Osteoblast (primary cell): ENCODE measurements around the gene RTL1. TPM values are rescaled to one million over a fixed set of nuclear protein-coding genes. Genes with fewer than 3 reads are reported as not detected.

ENCODE experiments used
- DNase-seq: peaks from one replicate; pipeline ENCODE4 v3.0.0; 2011; ENCODE audit warnings: low spot score, mixed read lengths; ENCODE audit not compliant: insufficient read length; ENCODE audit errors: missing footprints
- H2AFZ ChIP-seq: 2 replicates; pipeline ENCODE4 v1.6.0; 2011; ENCODE audit warnings: mild to moderate bottlenecking, low read length
- H3K27ac ChIP-seq: 2 replicates; pipeline ENCODE4 v1.5.1; 2011; ENCODE audit warnings: mild to moderate bottlenecking, low read depth, low read length, moderate library complexity
- H3K27me3 ChIP-seq: 2 replicates; pipeline ENCODE4 v1.6.0; 2012; ENCODE audit warnings: mild to moderate bottlenecking, control low read depth, inconsistent platforms, low read length, moderate library complexity; ENCODE audit not compliant: insufficient read depth
- H3K36me3 ChIP-seq: 2 replicates; pipeline ENCODE4 v1.5.1; 2011; ENCODE audit warnings: mild to moderate bottlenecking, low read length, control low read depth, moderate library complexity; ENCODE audit not compliant: insufficient read depth
- H3K4me1 ChIP-seq: 2 replicates; pipeline ENCODE4 v1.5.1; 2011; ENCODE audit warnings: mild to moderate bottlenecking, low read length, control low read depth, moderate library complexity; ENCODE audit not compliant: insufficient read depth
- H3K4me2 ChIP-seq: 2 replicates; pipeline ENCODE4 v1.6.0; 2011; ENCODE audit warnings: mild to moderate bottlenecking, low read length; ENCODE audit not compliant: insufficient read depth
- H3K4me3 ChIP-seq: fragments of 200-600 bp; sonication (generic); 3 replicates; pipeline ENCODE4 v1.5.1; 2012; ENCODE audit warnings: mild to moderate bottlenecking, low read length, inconsistent platforms; ENCODE audit not compliant: insufficient read depth
- H3K79me2 ChIP-seq: 2 replicates; pipeline ENCODE4 v1.6.0; 2012; ENCODE audit warnings: mild to moderate bottlenecking, low read length, control low read depth, inconsistent platforms; ENCODE audit not compliant: insufficient read depth
- H3K9me3 ChIP-seq: 2 replicates; pipeline ENCODE4 v1.5.1; 2011; ENCODE audit warnings: low read depth, low read length, control low read depth
- H4K20me1 ChIP-seq: 2 replicates; pipeline ENCODE4 v1.6.0; 2012; ENCODE audit warnings: mild to moderate bottlenecking, low read length, control low read depth; ENCODE audit not compliant: insufficient read depth
- total RNA-seq: library from RNA; depleted of rRNA; stranded (reverse); fragments of >200 nt; gene quantifications from 2 replicates; pipeline ENCODE4 v1.2.3, GENCODE V29; 2012
- TF ChIP-seq, protein P1 (sequence below): IDR thresholded peaks from 2 replicates; pipeline ENCODE4 v1.5.1; 2011; ENCODE audit warnings: mild to moderate bottlenecking, low read depth, low read length, moderate library complexity; ENCODE audit errors: extremely low read depth

RTL1 gene
- total RNA-seq, 1 donor = not detected

DNA sequence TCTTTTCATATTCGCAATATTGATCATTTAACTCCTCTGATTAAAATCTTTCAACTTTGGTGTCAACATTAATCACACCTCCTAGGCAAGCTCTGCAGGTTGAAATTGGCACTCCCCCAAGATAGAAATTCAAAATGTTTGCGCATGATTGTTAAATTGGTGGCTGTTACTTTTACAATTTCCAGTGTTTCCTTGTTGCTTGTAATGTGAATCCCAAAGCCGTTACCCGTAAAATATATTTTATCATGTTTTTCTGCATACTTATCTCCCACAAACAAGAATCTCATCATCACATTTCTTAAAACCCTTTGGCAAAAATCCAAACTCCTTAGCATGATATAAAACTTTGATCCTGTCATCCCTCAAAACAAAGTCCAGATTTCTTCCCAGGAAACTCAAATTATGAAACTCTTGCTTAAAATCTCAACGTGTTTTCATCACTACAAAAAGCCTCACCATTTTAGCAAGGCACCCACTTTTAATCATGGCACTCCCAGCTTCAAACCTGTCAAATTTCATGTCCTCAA, 14.7 kb downstream of the RTL1 start:
- H3K4me3 ChIP-seq = no peak overlapping the region
- DNase-seq = no peak
- peaks cover 24% of the 10 kb centered on the region for H4K20me1 ChIP-seq
- H3K4me1 ChIP-seq = no peaks in the 10 kb centered on the region
- H3K36me3 ChIP-seq = peaks cover 44% of the 10 kb centered on the region
- no peaks in the 10 kb centered on the region for H3K9me3 ChIP-seq
- H3K4me2 ChIP-seq = no peak overlapping the region
- no peak overlapping the region for H3K27ac ChIP-seq
- no peak overlapping the region for H2AFZ ChIP-seq
- TF ChIP-seq, protein P1, sequence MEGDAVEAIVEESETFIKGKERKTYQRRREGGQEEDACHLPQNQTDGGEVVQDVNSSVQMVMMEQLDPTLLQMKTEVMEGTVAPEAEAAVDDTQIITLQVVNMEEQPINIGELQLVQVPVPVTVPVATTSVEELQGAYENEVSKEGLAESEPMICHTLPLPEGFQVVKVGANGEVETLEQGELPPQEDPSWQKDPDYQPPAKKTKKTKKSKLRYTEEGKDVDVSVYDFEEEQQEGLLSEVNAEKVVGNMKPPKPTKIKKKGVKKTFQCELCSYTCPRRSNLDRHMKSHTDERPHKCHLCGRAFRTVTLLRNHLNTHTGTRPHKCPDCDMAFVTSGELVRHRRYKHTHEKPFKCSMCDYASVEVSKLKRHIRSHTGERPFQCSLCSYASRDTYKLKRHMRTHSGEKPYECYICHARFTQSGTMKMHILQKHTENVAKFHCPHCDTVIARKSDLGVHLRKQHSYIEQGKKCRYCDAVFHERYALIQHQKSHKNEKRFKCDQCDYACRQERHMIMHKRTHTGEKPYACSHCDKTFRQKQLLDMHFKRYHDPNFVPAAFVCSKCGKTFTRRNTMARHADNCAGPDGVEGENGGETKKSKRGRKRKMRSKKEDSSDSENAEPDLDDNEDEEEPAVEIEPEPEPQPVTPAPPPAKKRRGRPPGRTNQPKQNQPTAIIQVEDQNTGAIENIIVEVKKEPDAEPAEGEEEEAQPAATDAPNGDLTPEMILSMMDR = no peak
- peaks cover 53% of the 10 kb centered on the region for H3K79me2 ChIP-seq
- no peaks in the 10 kb centered on the region for H3K27me3 ChIP-seq

DNA sequence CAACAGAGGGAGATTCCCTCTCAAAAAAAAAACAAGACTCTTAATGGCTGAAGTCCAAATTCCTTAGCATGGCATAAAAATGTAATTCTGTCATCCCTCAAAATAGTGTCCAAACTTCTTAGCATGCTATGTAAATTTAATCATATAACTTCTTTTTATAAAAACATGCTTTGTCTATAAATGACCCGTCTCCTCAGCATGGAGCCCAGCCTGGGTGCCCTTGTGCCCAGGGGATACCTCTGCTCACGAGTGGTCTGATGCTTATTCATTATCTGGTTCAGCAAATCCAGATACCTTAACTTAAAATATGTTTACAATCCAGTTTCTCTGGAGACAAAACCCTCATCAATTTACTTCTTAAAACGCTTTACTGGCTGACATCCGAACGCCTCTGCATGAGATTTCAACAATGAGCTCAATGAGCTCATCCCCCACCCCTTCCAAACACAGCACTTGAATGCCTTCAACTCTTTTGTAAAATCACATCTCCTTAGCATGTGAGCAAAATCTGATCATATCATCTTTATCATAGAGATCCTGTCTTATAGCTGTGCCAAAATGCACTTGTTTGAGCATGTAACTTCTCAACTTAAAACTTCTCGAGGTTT, 15.7 kb downstream of the RTL1 start:
- DNase-seq = peak; percentile 58
- H3K79me2 ChIP-seq = peaks cover 60% of the 10 kb centered on the region
- H3K4me1 ChIP-seq = no peaks in the 10 kb centered on the region
- H3K27ac ChIP-seq = no peak overlapping the region
- H3K27me3 ChIP-seq = no peaks in the 10 kb centered on the region
- no peaks in the 10 kb centered on the region for H3K9me3 ChIP-seq
- TF ChIP-seq, protein P1 = no peak
- H4K20me1 ChIP-seq = peaks cover 25% of the 10 kb centered on the region
- H3K4me3 ChIP-seq = no peak overlapping the region
- H2AFZ ChIP-seq = no peak overlapping the region
- no peak overlapping the region for H3K4me2 ChIP-seq
- peaks cover 44% of the 10 kb centered on the region for H3K36me3 ChIP-seq

DNA sequence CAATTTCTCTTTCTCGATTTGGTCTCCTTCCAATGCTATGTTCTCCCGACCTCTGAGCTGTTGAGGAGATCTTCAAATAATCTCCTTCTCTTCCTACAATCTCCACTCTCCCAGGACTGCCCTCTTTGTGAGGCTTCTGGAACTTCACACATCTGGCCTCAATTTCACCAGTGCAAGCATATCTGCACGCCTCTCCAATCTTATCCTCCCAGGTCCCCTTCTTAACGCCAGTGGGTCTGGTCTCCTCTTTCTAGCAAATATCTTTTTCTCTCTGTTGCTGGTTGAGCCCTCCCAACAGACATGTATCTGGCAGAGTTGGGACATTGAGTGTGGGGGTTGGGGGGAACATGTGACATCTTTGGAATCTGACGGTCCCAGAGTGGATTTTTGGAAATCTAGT, 17.9 kb downstream of the RTL1 start:
- H3K27me3 ChIP-seq = no peaks in the 10 kb centered on the region
- peaks cover 51% of the 10 kb centered on the region for H3K36me3 ChIP-seq
- H3K4me1 ChIP-seq = no peaks in the 10 kb centered on the region
- no peak overlapping the region for H3K4me2 ChIP-seq
- peaks cover 66% of the 10 kb centered on the region for H3K79me2 ChIP-seq
- H3K4me3 ChIP-seq = no peak overlapping the region
- no peak overlapping the region for H2AFZ ChIP-seq
- peaks cover 3% of the 10 kb centered on the region for H3K9me3 ChIP-seq
- H3K27ac ChIP-seq = no peak overlapping the region
- peaks cover 33% of the 10 kb centered on the region for H4K20me1 ChIP-seq
- TF ChIP-seq, protein P1 = no peak
- DNase-seq = no peak

DNA sequence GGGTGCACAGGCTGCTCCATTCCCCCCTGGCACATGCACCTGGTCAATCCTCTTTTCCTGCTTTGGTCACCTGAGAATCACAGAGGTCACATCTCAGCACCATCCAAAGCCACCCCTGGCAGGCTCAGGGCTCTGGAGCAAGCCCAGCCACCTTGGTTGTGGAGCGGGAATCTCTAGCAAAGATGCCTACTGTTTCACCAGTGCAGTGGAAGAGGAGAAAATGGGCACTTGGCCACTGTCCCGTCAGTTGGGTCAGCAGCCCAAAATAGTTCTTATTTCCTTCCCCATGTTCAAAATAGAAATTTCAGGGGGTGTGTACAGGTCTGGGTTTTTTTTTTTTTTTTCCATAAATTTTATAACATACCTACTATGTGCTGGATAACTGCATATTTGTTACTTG, 18.3 kb downstream of the RTL1 start:
- peaks cover 49% of the 10 kb centered on the region for H3K36me3 ChIP-seq

More for the DNA sequence above, 18.3 kb downstream of the RTL1 start:
- no peak overlapping the region for H2AFZ ChIP-seq
- TF ChIP-seq, protein P1 = no peak
- no peak overlapping the region for H3K4me3 ChIP-seq
- H4K20me1 ChIP-seq = peaks cover 35% of the 10 kb centered on the region
- no peak overlapping the region for H3K4me2 ChIP-seq
- peaks cover 3% of the 10 kb centered on the region for H3K9me3 ChIP-seq
- DNase-seq = no peak
- H3K27ac ChIP-seq = no peak overlapping the region
- no peaks in the 10 kb centered on the region for H3K27me3 ChIP-seq
- peaks cover 70% of the 10 kb centered on the region for H3K79me2 ChIP-seq
- no peaks in the 10 kb centered on the region for H3K4me1 ChIP-seq
